H1 (cell line): Measurements from ENCODE around the gene HOXB6.

ENCODE experiments used
- CTCF ChIP-seq, 3 experiments: IDR thresholded peaks; 1 replicate in 2 of 3; 2 replicates in 1 of 3; pipeline versions ENCODE4 v1.5.1 to v1.6.1; 2011; ENCODE audit warnings: low read length in 3 of 3, mild to moderate bottlenecking in 3 of 3, inconsistent platforms in 2 of 3, low read depth in 1 of 3, moderate library complexity in 1 of 3; ENCODE audit not compliant: insufficient read depth in 1 of 3; ENCODE audit errors: control extremely low read depth in 1 of 3
- POLR2A ChIP-seq, 2 experiments: IDR thresholded peaks; 1 replicate in 1 of 2; 2 replicates in 1 of 2; pipeline ENCODE4 v1.6.1; 2011; ENCODE audit warnings: low read depth in 2 of 2, low read length in 2 of 2, mild to moderate bottlenecking in 2 of 2; ENCODE audit errors: control extremely low read depth in 1 of 2
- TEAD4 ChIP-seq: IDR thresholded peaks from 2 replicates; pipeline ENCODE4 v1.6.1; 2012; ENCODE audit warnings: low read depth, low read length, inconsistent platforms, mixed read lengths

GRCh38 chr17:48593840-48594537 lies 10.8 kb downstream of the HOXB6 start:
- TF ChIP-seq CTCF (IDR thresholded peaks at IDR 0.05; ENCODE audit: control extremely low read depth in 1 of 3, insufficient read depth in 1 of 3, low read depth in 1 of 3, low read length in 3 of 3) (peak; percentile 86 to 89 (median 89)), TEAD4 (no peak), POLR2A (IDR thresholded peaks at IDR 0.05; ENCODE audit: control extremely low read depth in 1 of 2, low read depth in 2 of 2, low read length in 2 of 2) (no peak)
